Mucosa of descending colon (tissue), 3 donors: Measurements from ENCODE around the gene LCE4A. TPM values are rescaled to one million over a fixed set of nuclear protein-coding genes. Genes with fewer than 3 reads are reported as not detected.
"Not testable (repeated sequence)": the region's sequence is repeated elsewhere in the genome, so short reads cannot be mapped to it uniquely, and the experiment has no call there.

ENCODE experiments used
- ATAC-seq: fragments of 200-7000 bp; cut with Tn5 transposase; one replicate; pipeline ENCODE4 v1.9.1; 2020; ENCODE audit warnings: mild to moderate bottlenecking, moderate library complexity
- DNase-seq, 3 donors: peaks; one replicate each; pipeline ENCODE4 v3.0.0-alpha.2; 2020
- H3K36me3 ChIP-seq: fragments of 200-600 bp; one replicate; pipeline ENCODE4 v1.8.0; 2021; ENCODE audit warnings: low read depth, mild to moderate bottlenecking
- H3K4me1 ChIP-seq: fragments of 200-600 bp; one replicate; pipeline ENCODE4 v1.8.0; 2021; ENCODE audit warnings: low read depth, mild to moderate bottlenecking
- H3K4me3 ChIP-seq: fragments of 200-600 bp; one replicate; pipeline ENCODE4 v1.8.0; 2021; ENCODE audit warnings: mild to moderate bottlenecking
- H3K9me3 ChIP-seq: fragments of 200-600 bp; one replicate; pipeline ENCODE4 v1.8.0; 2021; ENCODE audit warnings: mild to moderate bottlenecking
- intact Hi-C, 2 donors: fragments of 100-400 bp; cut with DNase I in 1 of 2; cut with micrococcal nuclease in 1 of 2; formaldehyde crosslinking; loops; one replicate each; pipeline versions ENCODE4 v1.11.0 to v1.11.1; 2022; cut with DNase I, micrococcal nuclease
- total RNA-seq, 3 donors: library from RNA; stranded (reverse); fragmentation: NEBNext Ultra II Directional in 2 of 3; extraction: Animal tissue kit (Norgen Biotek cat#: 25700) in 2 of 3; gene quantifications; one replicate each; pipeline versions ENCODE4 v1.2.1 to v1.2.4, GENCODE V29; 2021 to 2023
- TF ChIP-seq, protein P1 (sequence below): fragments of 200-600 bp; IDR thresholded peaks from one replicate; pipeline ENCODE4 v1.8.0; 2022; ENCODE audit warnings: antibody characterized with exemption, mild to moderate bottlenecking
- donor health status: DM: no; HTN: no; CAD: no; lungs with moderate emphysema.
- donor health status: DM: no; HTN: no; CAD: no.
- donor health status: DM: no; HTN: yes; CAD: no.

Gene LCE4A
- total RNA-seq, 3 donors from 2014 or later, result not detected

DNA sequence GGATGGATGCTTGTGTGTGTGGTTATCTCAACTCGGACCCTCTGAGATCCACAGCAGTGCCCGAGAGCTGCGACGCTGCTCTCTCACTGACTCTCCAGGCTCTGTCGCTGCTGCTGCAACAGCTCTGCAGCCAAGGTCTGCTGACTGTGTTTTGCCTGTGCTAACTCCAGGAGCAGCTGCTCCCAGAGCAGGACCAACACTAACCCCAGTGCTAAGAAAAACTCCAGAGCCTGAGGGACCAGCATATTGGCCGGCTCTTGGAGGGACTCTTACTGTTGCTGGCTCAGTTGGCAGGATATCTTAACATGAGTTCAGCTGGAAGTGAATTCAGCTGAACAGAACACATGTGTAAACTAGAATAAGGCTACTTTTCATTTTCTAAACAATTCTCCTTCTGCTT lies 28.5 kb upstream of the LCE4A start:
- ATAC-seq (no peak), DNase-seq (peak in 1 of 3 donors; percentile 2)
- no peak overlapping the region for H3K4me3 ChIP-seq
- H3K4me1 ChIP-seq, result no peaks in the 10 kb centered on the region
- TF ChIP-seq, protein P1, sequence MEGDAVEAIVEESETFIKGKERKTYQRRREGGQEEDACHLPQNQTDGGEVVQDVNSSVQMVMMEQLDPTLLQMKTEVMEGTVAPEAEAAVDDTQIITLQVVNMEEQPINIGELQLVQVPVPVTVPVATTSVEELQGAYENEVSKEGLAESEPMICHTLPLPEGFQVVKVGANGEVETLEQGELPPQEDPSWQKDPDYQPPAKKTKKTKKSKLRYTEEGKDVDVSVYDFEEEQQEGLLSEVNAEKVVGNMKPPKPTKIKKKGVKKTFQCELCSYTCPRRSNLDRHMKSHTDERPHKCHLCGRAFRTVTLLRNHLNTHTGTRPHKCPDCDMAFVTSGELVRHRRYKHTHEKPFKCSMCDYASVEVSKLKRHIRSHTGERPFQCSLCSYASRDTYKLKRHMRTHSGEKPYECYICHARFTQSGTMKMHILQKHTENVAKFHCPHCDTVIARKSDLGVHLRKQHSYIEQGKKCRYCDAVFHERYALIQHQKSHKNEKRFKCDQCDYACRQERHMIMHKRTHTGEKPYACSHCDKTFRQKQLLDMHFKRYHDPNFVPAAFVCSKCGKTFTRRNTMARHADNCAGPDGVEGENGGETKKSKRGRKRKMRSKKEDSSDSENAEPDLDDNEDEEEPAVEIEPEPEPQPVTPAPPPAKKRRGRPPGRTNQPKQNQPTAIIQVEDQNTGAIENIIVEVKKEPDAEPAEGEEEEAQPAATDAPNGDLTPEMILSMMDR, result no peak
- intact Hi-C loops, result no loop called here
- no peaks in the 10 kb centered on the region for H3K9me3 ChIP-seq
- no peaks in the 10 kb centered on the region for H3K36me3 ChIP-seq

DNA sequence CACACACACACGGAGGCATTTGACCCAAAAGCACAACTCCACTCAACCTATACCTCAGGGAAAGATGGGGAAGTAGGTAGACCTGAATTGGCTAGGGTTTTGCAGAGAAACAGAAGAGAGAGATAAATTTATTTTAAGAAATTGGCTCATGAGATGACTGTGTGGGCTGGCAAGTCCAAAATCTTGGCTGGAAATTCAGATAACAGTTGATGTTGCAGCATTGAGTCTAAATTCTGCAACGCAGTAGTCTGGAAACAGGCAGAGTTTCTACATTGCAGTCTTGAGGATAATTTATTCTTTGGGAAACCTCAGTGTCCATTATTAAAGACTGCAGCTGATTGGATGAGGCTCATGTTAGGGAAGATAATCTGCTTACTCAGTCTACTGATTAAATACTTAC lies 26.3 kb upstream of the LCE4A start:
- H3K4me1 ChIP-seq, result no peaks in the 10 kb centered on the region
- intact Hi-C loops, result no loop called here
- no peaks in the 10 kb centered on the region for H3K36me3 ChIP-seq
- TF ChIP-seq, protein P1, result no peak
- no peaks in the 10 kb centered on the region for H3K9me3 ChIP-seq
- DNase-seq, result no peak
- H3K4me3 ChIP-seq, result no peak overlapping the region
- no peak for ATAC-seq

DNA sequence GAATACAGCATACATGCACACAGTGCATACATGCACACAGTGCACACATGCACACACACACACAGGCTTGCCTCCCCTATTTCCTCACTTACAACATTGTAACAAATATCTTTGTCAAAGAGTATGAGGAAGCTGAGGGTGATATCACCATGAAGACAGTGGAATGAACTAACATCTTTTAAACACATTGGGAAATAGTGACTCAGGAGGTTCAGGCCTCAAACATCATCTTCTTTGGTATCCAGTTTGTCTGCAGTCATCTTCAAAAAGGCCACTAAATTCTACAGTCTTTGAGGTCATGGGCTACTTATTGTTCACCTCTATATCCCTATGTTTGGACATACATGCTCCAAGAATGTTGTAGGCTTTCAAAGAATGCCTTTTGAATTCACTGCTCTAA lies 24.1 kb upstream of the LCE4A start:
- TF ChIP-seq, protein P1, result no peak

DNA sequence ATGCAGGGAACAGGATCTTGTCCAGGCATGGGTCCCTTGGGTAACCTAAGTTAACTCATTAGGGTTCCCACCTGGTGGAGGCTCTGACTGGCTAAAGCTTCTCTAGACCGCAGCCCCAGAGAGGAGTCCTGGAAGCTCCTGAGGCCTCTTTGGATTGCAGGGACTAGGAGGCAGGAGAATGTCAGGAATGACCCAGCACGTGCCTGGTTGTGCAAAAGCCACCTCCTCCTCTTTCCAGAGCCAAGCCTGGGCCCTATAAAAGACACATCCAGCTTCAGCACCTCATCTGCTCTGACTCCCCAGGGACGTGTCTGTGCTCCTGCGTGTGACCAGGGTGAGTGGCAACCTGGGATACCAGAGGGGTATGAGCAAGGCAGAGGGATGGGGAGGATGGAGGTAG lies 22.1 kb upstream of the LCE4A start, which contains the start of gene LCE2B:
TSS of gene LCE2B (plus strand) at position 301 of the 400 bp plus-strand sequence. CDS start 721 bp downstream, outside the sequence.
- DNase-seq, ATAC-seq, H3K36me3 ChIP-seq, H3K4me1 ChIP-seq, H3K4me3 ChIP-seq, H3K9me3 ChIP-seq, intact Hi-C loops: not testable (repeated sequence)

More for the DNA sequence above, 24.1 kb upstream of the LCE4A start:
- intact Hi-C loops, result no loop called here
- Histone ChIP-seq H3K4me3 (no peak overlapping the region), H3K36me3 (no peaks in the 10 kb centered on the region), H3K9me3 (no peaks in the 10 kb centered on the region), H3K4me1 (no peaks in the 10 kb centered on the region)
- no peak for DNase-seq
- no peak for ATAC-seq

DNA sequence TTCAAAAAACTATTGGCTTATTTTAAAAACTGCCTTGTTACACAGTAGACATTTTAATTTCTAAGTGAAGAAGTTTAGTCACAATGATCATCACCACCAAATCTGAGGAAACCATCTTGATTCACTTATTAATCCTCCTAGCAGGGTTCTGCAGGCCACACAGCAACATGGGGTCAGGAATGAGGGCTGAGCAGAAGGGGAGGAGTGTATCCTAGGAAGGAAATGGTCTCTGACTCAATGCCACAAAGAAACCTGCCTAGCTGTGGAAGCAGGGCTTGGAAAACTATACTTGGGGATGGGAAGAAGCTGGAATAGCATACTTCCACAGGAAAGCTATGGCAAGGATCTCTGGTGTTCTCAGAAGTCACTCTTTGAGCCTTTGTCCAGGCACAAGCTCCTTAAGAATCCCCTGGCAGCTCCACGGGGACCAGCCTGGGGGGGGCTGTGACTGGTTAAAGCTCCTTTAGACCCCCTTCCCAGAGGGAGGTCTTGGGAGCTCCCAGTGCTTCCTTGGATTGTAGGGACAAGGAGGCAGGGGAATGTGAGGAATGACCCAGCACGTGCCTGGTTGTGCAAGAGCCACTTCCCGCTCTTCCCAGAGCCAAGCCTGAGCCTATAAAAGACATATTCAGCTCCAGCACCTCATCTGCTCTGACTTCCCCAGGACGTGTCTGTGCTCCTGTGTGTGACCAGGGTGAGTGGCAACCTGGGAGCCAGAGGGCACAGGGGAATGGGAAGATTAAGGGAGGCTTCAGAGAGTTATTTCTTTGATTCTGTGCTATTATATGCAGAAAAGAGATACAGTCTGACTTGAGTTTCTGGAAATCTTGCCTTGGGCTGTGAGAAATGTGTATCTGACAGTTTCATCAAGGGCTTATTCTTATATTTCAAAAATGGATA lies 10.0 kb upstream of the LCE4A start, which contains the start of gene LCE2A:
TSS of gene LCE2A (plus strand) at position 645 of the 900 bp plus-strand sequence. CDS start 557 bp downstream, outside the sequence.
- Histone ChIP-seq H3K4me3 (no peak within 1 kb of the TSS), H3K4me1 (no peaks in the 10 kb centered on the region), H3K9me3 (no peaks in the 10 kb centered on the region), H3K36me3 (no peaks in the 10 kb centered on the region)
- intact Hi-C loops, result no loop called here
- no peak for DNase-seq
- TF ChIP-seq, protein P1, result no peak
- no peak for ATAC-seq

DNA sequence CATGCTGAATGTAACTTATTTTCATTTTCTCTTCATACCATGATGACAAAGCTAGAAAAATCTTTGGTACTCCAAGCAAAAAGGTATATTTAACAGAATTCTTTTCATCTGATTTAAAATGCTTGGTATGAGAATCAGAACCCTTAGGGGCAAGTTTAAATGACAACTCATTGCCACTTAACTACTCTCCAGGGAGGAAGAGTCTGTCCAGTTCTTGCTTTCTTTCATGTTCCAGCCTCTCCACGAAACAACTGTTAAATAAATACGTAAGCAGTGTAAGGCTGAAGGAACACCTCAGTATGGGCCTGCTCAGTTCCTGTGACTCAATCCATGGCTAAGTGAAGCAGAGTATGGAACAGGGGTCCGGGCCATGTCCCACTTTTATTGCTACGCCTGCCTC lies 8.2 kb upstream of the LCE4A start:
- no peak for DNase-seq
- no peaks in the 10 kb centered on the region for H3K9me3 ChIP-seq
- H3K4me3 ChIP-seq, result no peak overlapping the region
- intact Hi-C loops, result no loop called here
- TF ChIP-seq, protein P1, result no peak
- H3K36me3 ChIP-seq, result no peaks in the 10 kb centered on the region
- no peaks in the 10 kb centered on the region for H3K4me1 ChIP-seq
- ATAC-seq, result no peak
